ENCODE measurements around the gene ORM1. TPM values are rescaled to one million over a fixed set of nuclear protein-coding genes. Genes with fewer than 3 reads are reported as not detected.
"Not testable (repeated sequence)": the region's sequence is repeated elsewhere in the genome, so short reads cannot be mapped to it uniquely, and the experiment has no call there.

Gene ORM1
- total and polyA plus RNA-seq, 5 donors, result 0.70 to 2.7 TPM; not detected in 3

- WGBS, result 73% methylated on average over 11 of the region's 12 CpGs
- H3K4me3 ChIP-seq (ENCODE audit: low read length); intact Hi-C loops (cut with DNase I); H3K27ac ChIP-seq (ENCODE audit: low read length); H3K27me3 ChIP-seq (ENCODE audit: control insufficient read depth, insufficient read depth); ATAC-seq; H3K9me3 ChIP-seq (ENCODE audit: control insufficient read depth, low read length); DNase-seq; H3K4me1 ChIP-seq (ENCODE audit: control insufficient read depth, insufficient read depth, low read length): not testable (repeated sequence)
Measured at GRCh38 chr9:114328937-114329624, 6.2 kb downstream of the ORM1 start.

- H3K27ac ChIP-seq (ENCODE audit: low read length); intact Hi-C loops (cut with DNase I); H3K27me3 ChIP-seq (ENCODE audit: control insufficient read depth, insufficient read depth); H3K4me3 ChIP-seq (ENCODE audit: low read length); H3K4me1 ChIP-seq (ENCODE audit: control insufficient read depth, insufficient read depth, low read length); DNase-seq; H3K9me3 ChIP-seq (ENCODE audit: control insufficient read depth, low read length); ATAC-seq: not testable (repeated sequence)
- 86% methylated on average over 1 of the region's 10 CpGs for WGBS
Measured at GRCh38 chr9:114329625-114330022, 6.7 kb downstream of the ORM1 start, which contains the start of gene ORM2. Gene ORM2, plus strand, starts transcription at chr9:114329869. Its CDS starts 36 bp downstream, at chr9:114329905.

- ATAC-seq (no peak), DNase-seq (no peak)
- Histone ChIP-seq H3K4me1 (ENCODE audit: control insufficient read depth, insufficient read depth, low read length) (no peaks in the 10 kb centered on the region), H3K4me3 (ENCODE audit: low read length) (no peak overlapping the region), H3K9me3 (ENCODE audit: control insufficient read depth, low read length) (no peaks in the 10 kb centered on the region), H3K27ac (ENCODE audit: low read length) (no peak overlapping the region), H3K27me3 (ENCODE audit: control insufficient read depth, insufficient read depth) (no peaks in the 10 kb centered on the region)
- intact Hi-C loops (cut with DNase I), result no loop called here
- 56% methylated on average over 10 of the region's 10 CpGs for WGBS
Measured at GRCh38 chr9:114330636-114331035, 7.7 kb downstream of the ORM1 start.

GRCh38 chr9:114331229-114332195 is 8.6 kb downstream of the ORM1 start:
- WGBS, result 70% methylated on average over 15 of the region's 19 CpGs

GRCh38 chr9:114332474-114333040 is 9.7 kb downstream of the ORM1 start:
- WGBS, result 80% methylated on average over 4 of the region's 4 CpGs
- H3K4me3 ChIP-seq (ENCODE audit: low read length); H3K27me3 ChIP-seq (ENCODE audit: control insufficient read depth, insufficient read depth); H3K9me3 ChIP-seq (ENCODE audit: control insufficient read depth, low read length); H3K4me1 ChIP-seq (ENCODE audit: control insufficient read depth, insufficient read depth, low read length); DNase-seq; H3K27ac ChIP-seq (ENCODE audit: low read length); intact Hi-C loops (cut with DNase I); ATAC-seq: not testable (repeated sequence)

More at GRCh38 chr9:114331229-114332195, 8.6 kb downstream of the ORM1 start:
- intact Hi-C loops (cut with DNase I); H3K27me3 ChIP-seq (ENCODE audit: control insufficient read depth, insufficient read depth); H3K4me1 ChIP-seq (ENCODE audit: control insufficient read depth, insufficient read depth, low read length); ATAC-seq; DNase-seq; H3K9me3 ChIP-seq (ENCODE audit: control insufficient read depth, low read length); H3K4me3 ChIP-seq (ENCODE audit: low read length); H3K27ac ChIP-seq (ENCODE audit: low read length): not testable (repeated sequence)

GRCh38 chr9:114333718-114334117 is 10.8 kb downstream of the ORM1 start:
- ATAC-seq; H3K27ac ChIP-seq (ENCODE audit: low read length); H3K9me3 ChIP-seq (ENCODE audit: control insufficient read depth, low read length); DNase-seq; H3K4me3 ChIP-seq (ENCODE audit: low read length); intact Hi-C loops (cut with DNase I); H3K27me3 ChIP-seq (ENCODE audit: control insufficient read depth, insufficient read depth); H3K4me1 ChIP-seq (ENCODE audit: control insufficient read depth, insufficient read depth, low read length): not testable (repeated sequence)
- 77% methylated on average over 3 of the region's 4 CpGs for WGBS

- H3K9me3 ChIP-seq (ENCODE audit: control insufficient read depth, low read length), result no peaks in the 10 kb centered on the region
- no peaks in the 10 kb centered on the region for H3K4me1 ChIP-seq (ENCODE audit: control insufficient read depth, insufficient read depth, low read length)
- no peak for ATAC-seq
- no peak overlapping the region for H3K27ac ChIP-seq (ENCODE audit: low read length)
- no peaks in the 10 kb centered on the region for H3K27me3 ChIP-seq (ENCODE audit: control insufficient read depth, insufficient read depth)
- intact Hi-C loops (cut with DNase I), result no loop called here
- H3K4me3 ChIP-seq (ENCODE audit: low read length), result no peak overlapping the region
- 92% methylated on average over 9 of the region's 9 CpGs for WGBS
- DNase-seq, result no peak
Measured at GRCh38 chr9:114334490-114334889, 11.6 kb downstream of the ORM1 start.

GRCh38 chr9:114335745-114336144 is 12.8 kb downstream of the ORM1 start:
- H3K27ac ChIP-seq (ENCODE audit: low read length), result no peak overlapping the region
- DNase-seq, result no peak
- H3K4me3 ChIP-seq (ENCODE audit: low read length), result no peak overlapping the region
- no peaks in the 10 kb centered on the region for H3K9me3 ChIP-seq (ENCODE audit: control insufficient read depth, low read length)
- WGBS, result 71% methylated on average over 2 of the region's 2 CpGs
- no peak for ATAC-seq
- intact Hi-C loops (cut with DNase I), result no loop called here
- H3K4me1 ChIP-seq (ENCODE audit: control insufficient read depth, insufficient read depth, low read length), result no peaks in the 10 kb centered on the region
- no peaks in the 10 kb centered on the region for H3K27me3 ChIP-seq (ENCODE audit: control insufficient read depth, insufficient read depth)

GRCh38 chr9:114336157-114336556 is 13.3 kb downstream of the ORM1 start:
- no peaks in the 10 kb centered on the region for H3K9me3 ChIP-seq (ENCODE audit: control insufficient read depth, low read length)
- WGBS, result 79% methylated on average over 10 of the region's 10 CpGs
- no peak overlapping the region for H3K27ac ChIP-seq (ENCODE audit: low read length)
- DNase-seq, result no peak
- H3K4me1 ChIP-seq (ENCODE audit: control insufficient read depth, insufficient read depth, low read length), result no peaks in the 10 kb centered on the region
- no peaks in the 10 kb centered on the region for H3K27me3 ChIP-seq (ENCODE audit: control insufficient read depth, insufficient read depth)
- H3K4me3 ChIP-seq (ENCODE audit: low read length), result no peak overlapping the region
- no peak for ATAC-seq
- intact Hi-C loops (cut with DNase I), result no loop called here

GRCh38 chr9:114336699-114337395 is 13.9 kb downstream of the ORM1 start:
- H3K27me3 ChIP-seq (ENCODE audit: control insufficient read depth, insufficient read depth), result no peaks in the 10 kb centered on the region
- WGBS, result 90% methylated on average over 23 of the region's 23 CpGs
- H3K4me1 ChIP-seq (ENCODE audit: control insufficient read depth, insufficient read depth, low read length), result no peaks in the 10 kb centered on the region
- no peak for ATAC-seq
- H3K9me3 ChIP-seq (ENCODE audit: control insufficient read depth, low read length), result no peaks in the 10 kb centered on the region
- H3K27ac ChIP-seq (ENCODE audit: low read length), result no peak overlapping the region
- DNase-seq, result no peak
- no peak overlapping the region for H3K4me3 ChIP-seq (ENCODE audit: low read length)
- intact Hi-C loops (cut with DNase I), result no loop called here

Measured in right cardiac atrium (tissue), 5 donors.